Daoy (cell line): ENCODE results near the gene PRMT5. TPM values are rescaled to one million over a fixed set of nuclear protein-coding genes. Genes with fewer than 3 reads are reported as not detected.

Experiments
- DNase-seq: peaks from one replicate; pipeline ENCODE4 v3.0.0-alpha.2; 2015; ENCODE audit warnings: low read depth
- total RNA-seq: library from RNA; depleted of rRNA; stranded (reverse); fragments of >200 nt; shearing (Covaris generic); gene quantifications from 2 replicates; pipeline ENCODE4 v1.2.3, GENCODE V29; 2014; rRNA removed

PRMT5 gene
- total RNA-seq, 1 experiment from 2014 or later, result 150 TPM

GRCh38 chr14:22875748-22876319, 53.3 kb downstream of the PRMT5 start:
- DNase-seq, result no peak

- DNase-seq, result no peak
Observed at GRCh38 chr14:22875003-22875747, 54.0 kb downstream of the PRMT5 start.

GRCh38 chr14:22872833-22873520, 56.2 kb downstream of the PRMT5 start:
- DNase-seq, result no peak

- peak; percentile 86 for DNase-seq
Observed at GRCh38 chr14:22872033-22872832, 56.9 kb downstream of the PRMT5 start.

- peak; percentile 90 for DNase-seq
Observed at GRCh38 chr14:22871224-22872032, 57.7 kb downstream of the PRMT5 start, which contains the start of gene LRP10. TSS of gene LRP10 (plus strand) at chr14:22871740. CDS start at chr14:22872304, 564 bp downstream.

- DNase-seq, result no peak
Observed at GRCh38 chr14:22870811-22871223, 58.4 kb downstream of the PRMT5 start.

Other genes with a start within 250 kb of the PRMT5 start
- 89.7 and 96.9 TPM in 2 replicates for gene OXA1L, start 162.7 kb downstream of the PRMT5 start, total RNA-seq
- gene SLC7A7, start 113.9 kb downstream of the PRMT5 start, total RNA-seq, result 0.51 and 1.8 TPM in 2 replicates
- 174 and 223 TPM in 2 replicates for gene MRPL52, start 99.5 kb downstream of the PRMT5 start, total RNA-seq
- gene MMP14, start 92.8 kb downstream of the PRMT5 start, total RNA-seq, result 158 and 176 TPM in 2 replicates
- gene LRP10, start 57.6 kb downstream of the PRMT5 start, total RNA-seq, result 17.3 and 21.1 TPM in 2 replicates
- 0.74 TPM in 1 of 2 replicates, not detected in the other for gene REM2, start 46.2 kb downstream of the PRMT5 start, total RNA-seq
- gene RBM23, start 10.2 kb downstream of the PRMT5 start, total RNA-seq, result 105 and 120 TPM in 2 replicates
- 31.0 and 42.7 TPM in 2 replicates for gene HAUS4, start 27.7 kb upstream of the PRMT5 start, total RNA-seq
- 70.2 and 94.8 TPM in 2 replicates for gene AJUBA, start 53.2 kb upstream of the PRMT5 start, total RNA-seq
- gene C14orf93, start 80.8 kb upstream of the PRMT5 start, total RNA-seq, result 4.6 and 7.8 TPM in 2 replicates
- 476 and 523 TPM in 2 replicates for gene PSMB5, start 105.5 kb upstream of the PRMT5 start, total RNA-seq
- gene PSMB11, start 112.8 kb upstream of the PRMT5 start, total RNA-seq, result not detected in 2 replicates
- gene CDH24, start 128.1 kb upstream of the PRMT5 start, total RNA-seq, result 4.2 and 5.5 TPM in 2 replicates
- 62.3 and 79.3 TPM in 2 replicates for gene ACIN1, start 165.8 kb upstream of the PRMT5 start, total RNA-seq
- gene C14orf119, start 166.1 kb upstream of the PRMT5 start, total RNA-seq, result 66.5 and 80.1 TPM in 2 replicates
- not detected in 2 replicates for gene CIROP, start 175.6 kb upstream of the PRMT5 start, total RNA-seq
- not detected in 2 replicates for gene CEBPE, start 189.9 kb upstream of the PRMT5 start, total RNA-seq